HG02588 (cell line): ENCODE data around the gene C1orf52.
A peak's percentile ranks its signal among the peaks of the same experiment; 100 is the strongest.

Experiments
- ATAC-seq: cut with Tn5 transposase; IDR thresholded peaks from one replicate; pipeline ENCODE4 v1.9.1; 2021; ENCODE audit warnings: mild to moderate bottlenecking, moderate library complexity; ENCODE audit not compliant: unreplicated experiment

Gene C1orf52

DNA sequence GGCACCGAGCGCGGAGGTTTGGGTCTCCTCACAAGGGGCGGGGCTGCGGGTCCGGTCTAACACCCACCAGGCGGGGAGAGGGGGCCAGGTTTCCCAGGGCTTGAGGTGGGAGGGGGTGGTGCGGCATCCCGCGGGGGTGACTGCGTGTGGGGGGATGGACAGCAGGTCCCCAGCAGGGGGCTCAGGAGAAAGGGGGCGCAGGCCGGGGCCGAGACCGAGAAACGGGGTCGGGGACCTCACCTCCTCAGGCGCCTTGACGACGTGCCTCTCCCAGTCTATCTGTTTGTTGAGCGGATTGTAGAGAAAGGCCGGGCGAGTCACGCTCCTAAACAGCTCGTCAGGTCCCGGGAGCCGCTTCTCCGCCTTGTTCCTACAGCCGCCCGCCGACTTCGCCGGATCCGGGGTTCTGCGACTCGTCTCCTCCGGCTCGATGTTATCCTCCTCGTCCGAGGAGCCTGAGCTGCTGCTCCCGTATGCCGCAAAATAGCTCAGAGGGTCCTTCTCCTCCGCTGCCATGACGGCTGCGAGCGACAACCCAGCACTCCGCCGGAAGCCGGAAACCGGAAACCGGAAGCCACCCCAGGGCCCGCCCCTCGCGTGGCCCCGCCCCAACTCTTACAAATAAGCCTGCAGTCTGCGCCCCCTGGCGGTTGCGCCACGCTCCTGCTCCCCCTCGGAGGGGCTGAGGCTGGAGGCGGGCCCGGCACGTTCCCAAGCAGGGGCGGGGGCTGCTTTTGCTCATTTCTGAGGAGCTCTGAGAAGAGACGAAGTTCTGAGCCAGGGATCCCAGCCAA is at the start of gene C1orf52:
TSS of gene C1orf52 (minus strand) at position 545 of the 794 bp plus-strand sequence. CDS start at position 516, 29 bp downstream.
- ATAC-seq, result peak; percentile 98

DNA sequence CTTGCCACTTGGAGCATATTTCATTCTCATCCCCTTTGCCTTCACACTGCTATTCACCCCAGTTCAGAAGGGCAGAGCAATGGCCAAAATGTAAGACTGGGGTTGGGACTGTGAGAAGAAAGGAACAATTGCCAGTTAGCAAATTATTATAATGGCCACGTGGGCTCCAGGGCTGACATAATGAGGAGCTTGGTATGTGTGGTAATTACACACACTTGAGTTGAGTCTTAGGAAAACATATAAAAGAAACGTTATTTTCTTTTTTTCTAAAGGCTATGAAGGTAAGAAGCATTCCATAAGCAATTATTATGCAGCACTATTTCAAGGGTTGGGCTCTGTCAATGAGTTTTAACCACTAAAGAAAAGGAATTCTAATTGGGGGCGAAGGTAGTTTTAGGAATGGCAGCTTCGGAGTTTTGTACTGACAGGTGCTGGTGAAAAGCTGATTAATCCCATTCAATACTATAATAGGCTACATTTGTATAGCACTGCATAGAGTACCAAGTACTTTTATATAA is 49.4 kb upstream of the C1orf52 start:
- no peak for ATAC-seq

DNA sequence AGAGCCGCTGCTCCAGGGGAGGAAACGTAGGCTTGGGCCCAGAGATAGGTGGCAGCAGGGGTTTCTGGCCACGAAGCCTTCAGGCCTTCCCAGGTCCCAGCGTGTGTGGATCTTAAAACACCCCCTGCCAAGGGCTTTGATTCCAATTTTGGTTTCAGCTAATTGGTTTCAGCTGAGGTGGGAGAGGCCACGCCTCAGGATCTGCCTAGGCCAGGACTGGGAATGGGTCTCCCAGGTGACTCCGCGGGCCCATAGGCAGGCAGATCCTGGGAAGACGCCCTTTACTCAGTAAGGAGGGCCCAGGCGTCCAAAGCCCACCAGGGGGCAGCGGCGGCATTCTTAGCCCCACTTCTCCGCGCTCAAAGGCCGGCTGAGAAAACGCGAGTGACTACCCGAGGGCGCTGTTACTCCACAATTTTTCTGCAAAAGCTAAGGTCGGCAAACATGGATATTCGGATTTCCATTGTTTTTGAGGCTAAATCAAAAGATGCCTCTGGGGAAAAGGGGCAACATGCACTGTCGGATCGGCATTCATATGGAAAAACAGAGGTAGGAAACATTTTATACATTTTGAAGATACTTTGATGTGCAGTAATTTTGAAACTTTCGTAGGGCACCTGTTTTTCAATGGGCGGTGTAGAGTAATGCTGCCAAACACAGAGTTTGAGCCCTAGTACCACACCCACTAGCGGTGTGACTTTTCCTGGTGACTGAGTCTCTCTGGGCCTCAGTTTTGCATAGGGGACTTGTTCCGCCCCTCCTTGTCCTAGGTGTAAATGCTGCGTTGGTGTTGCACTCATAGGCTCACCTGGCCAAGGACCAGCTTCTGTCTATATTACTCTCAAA is 48.7 kb upstream of the C1orf52 start:
- ATAC-seq, result peak; percentile 87

DNA sequence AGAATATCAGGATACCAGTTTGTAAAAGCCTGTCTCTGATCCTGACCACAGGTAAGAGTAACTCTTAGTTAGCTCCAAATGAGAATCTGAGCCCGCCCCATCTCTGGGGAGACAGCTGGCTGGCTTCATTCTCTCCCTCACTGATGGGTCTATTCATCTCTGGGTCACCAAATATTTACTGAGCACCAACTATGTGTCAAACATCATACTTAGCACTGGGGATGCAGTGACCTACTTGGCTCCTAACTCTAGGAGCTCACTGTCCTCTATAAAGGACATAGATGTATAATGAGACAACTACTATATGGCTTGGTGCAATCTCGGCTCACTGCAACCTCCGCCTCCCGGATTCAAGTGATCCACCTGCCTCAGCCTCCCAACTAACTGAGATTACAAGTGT is 46.8 kb upstream of the C1orf52 start:
- ATAC-seq, result no peak

DNA sequence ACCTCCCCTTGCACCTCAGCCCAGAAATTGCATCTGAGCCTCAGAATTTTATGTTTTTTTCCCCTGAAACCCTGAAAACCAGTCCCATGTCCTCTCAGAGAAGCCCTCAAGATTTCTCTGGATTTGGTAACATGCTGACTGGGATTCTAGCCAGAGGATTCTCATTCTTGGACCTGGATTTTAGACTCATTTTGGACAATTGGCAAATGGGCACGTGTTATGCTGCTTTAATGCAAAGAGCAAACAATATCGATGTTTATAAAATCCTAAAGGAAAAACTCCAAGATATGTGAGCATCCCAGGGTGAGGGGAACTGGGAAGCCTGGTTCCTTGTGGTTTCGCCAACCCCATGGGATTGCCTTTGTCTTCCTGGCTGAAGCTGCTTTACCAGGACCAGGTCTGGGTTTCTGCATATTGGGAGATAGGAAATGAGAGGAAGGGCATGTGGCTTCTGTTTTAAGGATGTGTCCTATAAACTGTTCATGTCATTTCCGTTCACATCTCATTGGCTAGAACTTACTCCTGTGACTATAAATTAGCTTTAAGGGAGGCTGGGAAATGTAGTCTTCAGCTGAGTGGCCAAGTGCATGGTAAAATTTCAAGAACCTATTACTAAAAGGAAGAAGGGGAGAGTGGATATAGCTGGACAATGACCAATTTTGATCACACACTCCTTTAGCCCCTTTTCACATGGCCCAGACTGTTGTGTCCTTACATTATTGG is 44.1 kb upstream of the C1orf52 start:
- ATAC-seq, result no peak

DNA sequence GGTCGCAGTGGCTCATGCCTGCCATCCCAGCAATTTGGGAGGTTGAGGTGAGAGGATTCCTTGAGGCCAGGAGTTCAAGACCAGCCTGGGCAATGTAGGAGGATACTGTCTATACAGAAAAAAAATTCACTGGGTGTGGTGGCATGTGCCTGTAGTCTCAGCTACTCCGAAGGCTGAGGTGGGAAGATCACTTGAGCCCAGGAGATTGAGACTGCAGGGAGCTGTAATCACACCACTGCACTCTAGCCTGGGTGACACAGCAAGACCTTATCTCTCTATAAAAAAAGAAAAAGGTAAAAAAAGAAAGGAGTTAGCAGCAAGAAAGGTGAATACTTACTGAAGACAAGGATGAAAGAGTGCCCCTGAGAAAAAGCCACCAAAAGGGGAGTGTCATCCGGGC is 40.7 kb upstream of the C1orf52 start:
- ATAC-seq, result no peak

DNA sequence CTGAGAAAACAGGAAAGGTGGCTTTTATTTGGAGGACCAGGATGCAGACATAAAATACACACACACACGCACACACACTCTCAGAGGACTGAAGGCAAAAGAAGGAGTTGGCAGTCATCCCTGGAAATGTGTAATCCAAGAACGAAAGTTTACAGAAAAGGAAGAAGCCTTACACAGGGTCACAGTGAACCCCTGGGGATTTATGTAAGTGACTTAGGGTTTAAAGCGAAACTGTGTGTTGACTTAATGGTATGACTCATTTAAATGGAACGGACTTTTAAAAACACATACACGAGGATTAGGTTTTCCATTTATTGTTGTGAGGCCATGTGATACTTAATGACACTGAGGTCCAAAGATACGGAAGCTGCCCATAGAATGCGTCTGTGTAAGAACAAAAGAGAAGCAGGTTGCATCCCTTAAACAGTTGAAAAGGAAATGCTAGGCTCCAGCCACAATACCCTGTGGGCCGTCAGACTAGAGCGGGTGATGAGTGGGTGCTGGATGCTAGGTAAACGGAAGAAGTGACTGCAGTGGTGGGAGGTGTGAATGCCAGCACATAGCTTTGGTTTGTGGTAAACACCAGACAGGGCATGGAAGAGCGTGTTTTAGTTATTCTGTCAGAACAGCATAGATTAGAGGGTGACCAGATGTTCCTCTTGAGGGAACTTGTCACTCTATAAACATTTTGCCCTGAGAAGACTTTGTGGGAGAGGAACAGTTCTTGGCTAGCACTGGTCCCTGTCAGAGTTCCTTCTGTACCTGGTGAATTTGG is 38.6 kb upstream of the C1orf52 start:
- peak; percentile 96 for ATAC-seq

DNA sequence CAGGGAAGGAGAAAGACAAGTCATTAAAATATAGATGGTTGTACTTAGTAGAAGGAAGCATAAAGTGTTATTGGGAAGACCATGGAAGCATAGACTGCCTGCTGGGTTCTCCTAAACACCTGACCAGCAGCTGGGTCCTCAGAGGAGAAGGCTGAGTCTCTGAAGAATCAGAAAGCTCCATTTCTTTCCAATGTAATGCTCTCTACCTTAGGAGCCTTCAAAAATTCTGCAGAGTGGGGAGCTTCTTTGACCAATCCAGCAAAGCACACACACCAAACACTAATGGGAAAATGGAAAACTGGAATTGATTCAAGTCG is 38.0 kb upstream of the C1orf52 start:
- no peak for ATAC-seq

DNA sequence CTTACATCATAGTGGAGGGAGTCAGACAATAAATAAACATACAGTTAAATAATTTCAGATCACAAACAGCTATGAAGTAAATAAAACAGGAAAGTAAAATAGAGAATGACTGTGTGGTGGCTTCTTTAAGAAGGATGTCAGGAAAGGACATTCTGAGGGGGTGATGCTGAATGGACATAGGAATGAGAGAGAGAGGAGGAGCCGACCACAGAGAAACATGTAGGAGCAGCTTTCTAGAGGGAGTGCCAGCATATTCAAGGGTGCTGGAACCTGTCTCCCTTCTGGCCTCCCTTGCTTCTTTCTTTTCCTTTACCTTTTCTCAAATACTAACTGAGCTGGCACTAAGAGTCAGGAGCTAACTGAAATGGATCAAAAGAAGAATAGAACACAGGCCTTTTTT is 37.5 kb upstream of the C1orf52 start:
- ATAC-seq, result no peak

DNA sequence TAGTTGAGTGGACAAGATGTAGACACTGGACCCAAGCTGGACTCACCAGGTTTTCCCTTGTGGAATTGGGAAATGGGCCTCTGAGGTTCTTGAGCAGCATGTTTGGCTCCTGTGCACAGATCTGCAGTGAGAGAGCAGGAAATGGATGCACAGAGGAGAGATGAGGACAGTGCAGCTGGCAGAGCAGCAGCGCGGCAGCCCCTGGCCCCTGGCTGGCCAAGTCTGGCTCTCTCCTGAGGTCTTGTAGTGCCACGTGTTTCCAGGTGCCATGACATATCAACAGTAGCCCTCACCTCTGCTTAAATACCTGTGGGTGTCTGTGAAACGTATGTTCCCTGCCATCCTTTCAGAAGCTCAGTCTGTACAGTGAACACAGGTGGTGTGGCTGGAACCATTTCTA is 36.2 kb upstream of the C1orf52 start:
- no peak for ATAC-seq

DNA sequence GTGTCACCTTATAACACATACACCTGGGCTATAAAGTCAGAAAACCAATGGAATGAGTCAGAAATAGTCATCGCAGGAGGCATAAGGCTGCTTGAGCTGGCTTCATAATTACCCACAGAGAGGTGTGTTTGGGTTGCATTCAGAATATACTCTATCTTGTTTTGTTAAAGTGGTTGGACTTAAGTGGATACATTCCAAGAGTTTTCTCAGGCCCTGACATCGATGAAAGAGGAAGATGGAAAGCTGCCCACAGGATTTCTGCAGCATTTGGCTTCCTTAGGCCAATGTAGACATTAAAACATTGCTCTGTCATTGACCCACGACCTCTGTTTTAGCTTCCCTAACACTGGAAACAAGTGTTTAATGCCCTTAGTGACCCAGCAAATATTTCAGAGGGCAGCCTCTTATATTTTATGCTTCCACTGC is 35.6 kb upstream of the C1orf52 start:
- ATAC-seq, result no peak

DNA sequence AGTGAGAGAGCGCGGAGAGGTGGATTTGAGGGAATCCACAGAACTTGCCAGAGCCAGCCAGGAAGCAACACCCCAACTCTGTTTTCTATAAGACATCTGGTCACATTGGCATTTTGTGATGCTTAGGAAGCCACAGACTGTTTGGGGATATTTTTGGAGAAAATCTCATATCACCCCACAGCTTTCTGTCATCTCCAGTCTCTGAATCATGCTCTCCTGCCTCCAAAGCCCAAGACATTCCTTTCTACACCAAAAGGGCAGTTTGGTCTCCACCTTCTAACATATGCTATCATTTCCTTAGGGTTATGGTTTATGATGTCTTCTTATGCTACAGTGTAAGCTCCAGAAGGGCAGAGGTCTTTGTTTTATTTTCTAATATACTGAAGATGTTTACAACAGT is 31.4 kb upstream of the C1orf52 start:
- no peak for ATAC-seq

DNA sequence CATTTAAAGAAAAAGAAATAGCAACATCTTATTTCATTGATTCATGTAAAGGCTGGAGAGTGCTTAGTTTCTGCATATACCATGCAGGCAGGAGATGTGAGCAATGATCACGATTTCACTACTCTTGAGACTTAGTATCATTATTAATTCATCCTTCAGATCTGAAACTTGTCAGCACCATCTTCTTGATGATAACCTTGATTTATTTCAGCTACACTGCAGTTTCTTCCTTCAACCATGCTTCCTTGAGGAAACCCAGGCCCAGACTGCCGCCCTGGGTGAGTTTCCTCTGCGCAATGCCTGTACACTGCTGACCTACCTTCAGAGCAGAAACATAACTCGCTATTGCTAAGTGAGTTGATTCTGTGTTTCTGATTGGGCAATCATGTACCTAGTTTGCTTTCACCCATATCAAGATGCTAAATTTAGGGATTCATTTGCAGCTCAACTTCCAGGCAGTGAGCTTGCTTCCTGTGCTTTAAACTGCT is 30.4 kb upstream of the C1orf52 start:
- peak; percentile 59 for ATAC-seq

DNA sequence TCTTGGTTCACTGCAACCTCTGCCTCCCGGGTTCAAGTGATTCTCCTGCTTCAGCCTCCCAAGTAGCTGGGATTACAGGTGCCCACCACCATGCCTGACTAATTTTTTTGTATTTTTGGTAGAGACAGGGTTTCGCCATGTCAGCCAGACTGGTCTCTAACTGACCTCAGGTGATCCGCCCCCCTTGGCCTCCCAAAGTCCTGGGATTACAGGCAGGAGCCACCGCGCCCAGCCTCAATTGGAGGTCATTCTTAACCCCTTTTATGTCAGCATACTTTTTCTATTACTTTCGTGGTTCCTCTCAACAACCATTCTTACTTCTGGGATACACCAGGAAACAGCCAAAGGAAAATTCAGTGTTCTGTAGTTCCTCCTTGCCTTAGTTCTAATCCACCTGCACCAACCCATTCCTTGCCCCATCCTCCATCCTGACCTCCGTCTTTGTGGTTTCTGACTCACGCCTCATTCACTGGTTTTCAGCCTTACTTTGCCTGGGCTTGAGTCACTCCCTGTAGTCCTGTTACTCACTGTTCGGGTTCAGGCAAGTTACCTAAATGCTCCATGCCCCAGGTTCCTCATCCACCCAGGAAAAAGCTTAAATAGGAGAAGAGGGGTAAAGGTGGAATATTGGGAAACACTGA is 29.9 kb upstream of the C1orf52 start:
- no peak for ATAC-seq

DNA sequence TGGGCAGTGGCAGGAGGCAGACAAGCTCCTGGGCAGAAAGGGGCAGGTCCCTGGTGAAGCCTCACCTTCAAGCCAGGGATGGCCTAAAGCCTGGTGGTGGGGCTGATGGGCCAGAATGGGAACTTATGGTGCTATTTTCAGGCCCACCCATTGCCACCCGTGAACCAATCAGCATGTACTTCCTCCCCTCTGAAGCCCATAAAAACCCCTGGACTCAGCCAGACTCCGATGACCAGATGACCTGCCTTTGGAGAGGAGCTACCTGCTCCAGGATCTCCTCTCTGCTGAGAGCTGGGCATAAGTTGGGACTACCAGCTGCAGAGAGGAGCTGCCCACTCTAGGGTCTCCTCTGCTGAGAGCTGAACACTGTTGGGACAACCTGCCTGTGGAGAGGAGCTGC is 24.7 kb upstream of the C1orf52 start:
- no peak for ATAC-seq

DNA sequence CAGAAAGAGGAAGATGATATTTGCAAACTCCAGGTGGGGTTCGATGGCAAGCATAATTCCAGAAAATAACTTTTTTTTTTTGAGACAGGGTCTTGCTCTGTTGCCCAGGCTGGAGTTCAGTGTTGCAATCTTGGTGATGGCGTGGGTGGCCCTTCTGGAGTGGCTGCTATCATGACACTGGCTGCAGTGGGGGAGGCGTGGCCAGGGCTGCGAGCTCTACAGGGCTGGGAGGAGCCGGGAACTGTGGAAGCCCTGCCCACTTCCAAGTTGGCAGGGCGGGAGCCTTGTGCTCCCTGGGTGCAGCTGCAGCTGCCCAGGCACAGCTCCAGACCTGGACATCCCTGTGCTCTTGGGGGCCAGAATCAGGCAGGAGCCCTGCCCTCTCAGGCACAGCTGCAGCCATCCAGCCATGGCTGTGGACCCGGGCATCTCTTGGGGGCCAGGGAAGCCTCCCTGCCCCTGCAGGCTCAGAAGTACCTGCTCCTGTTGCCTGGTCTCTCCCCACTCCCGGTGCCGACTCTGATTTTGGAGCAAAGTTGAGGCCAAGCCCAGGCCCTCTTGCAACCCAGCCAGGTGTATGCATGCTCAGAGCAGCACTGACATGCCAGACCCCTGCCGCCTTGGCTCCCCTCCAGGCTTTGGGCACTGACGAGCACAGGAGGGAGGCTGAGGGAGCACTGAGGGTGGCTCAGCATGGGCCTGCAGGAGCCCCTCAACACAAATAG is 24.2 kb upstream of the C1orf52 start:
- ATAC-seq, result no peak

DNA sequence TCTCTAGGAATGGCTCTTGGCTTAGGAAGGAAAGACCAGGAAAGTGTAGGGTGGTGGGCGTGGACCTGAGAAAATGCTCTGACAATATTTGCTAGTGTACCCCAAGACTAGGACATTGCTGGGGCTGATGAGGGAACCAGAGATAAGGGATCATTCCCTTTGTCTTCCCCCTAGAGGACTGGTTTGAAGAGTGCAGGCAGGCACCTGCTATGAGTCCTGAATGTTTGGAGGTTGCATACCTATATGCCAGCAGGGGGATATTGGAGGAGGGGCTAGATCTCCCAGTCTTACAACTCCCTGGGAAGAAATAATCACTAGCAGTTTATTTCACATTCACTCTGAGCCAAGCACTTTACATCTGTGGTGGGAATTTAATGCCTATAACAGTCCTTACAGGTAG is 23.0 kb upstream of the C1orf52 start:
- ATAC-seq, result no peak

DNA sequence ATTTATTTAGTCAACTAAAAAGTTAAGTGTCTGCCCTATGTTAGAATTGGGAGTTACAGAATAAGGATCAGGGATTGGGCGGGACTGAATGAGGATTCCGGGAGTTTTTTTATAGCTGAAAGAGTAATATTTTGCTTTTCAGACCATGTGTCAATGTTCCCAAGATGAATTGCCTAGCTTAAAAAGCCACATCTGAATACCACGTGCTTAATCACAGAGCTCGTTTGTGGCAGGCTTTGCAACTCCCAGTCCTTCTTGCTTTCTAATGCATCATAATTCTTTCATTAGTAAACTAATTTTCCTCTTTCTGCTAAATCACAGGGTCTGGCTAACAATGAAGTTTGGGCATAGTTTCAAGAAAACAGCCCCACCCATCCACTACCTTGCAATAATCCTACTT is 21.2 kb upstream of the C1orf52 start:
- no peak for ATAC-seq

DNA sequence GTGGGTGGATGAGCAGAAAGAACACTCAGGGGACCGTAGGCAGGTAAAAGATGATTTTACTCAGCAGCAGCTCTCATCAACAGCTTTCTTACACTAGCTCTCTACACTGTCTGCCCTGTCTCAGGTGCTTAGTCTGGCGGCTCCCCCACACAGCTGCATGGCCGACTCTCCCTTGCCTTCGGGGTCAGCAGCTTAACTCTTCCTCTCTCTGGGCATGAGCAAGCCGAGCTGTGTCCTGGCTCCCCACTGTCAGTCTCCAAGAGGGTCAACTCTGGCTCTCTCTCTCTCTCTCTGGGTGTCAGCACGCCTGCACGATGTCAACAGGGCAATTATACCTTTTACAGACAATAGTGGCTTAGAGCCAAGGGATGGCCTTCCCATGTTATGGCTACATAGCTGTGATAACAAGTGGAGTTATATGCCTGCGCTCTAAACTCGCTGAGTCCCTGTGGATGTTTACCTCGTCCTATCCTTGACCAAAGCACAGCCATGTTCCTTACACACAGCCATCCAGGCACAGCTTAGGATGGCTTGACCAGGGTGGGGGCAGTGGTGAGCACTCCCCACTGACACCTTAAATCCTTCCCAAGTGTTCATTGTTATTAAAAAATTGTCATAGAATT is 20.1 kb upstream of the C1orf52 start:
- ATAC-seq, result no peak
